Measurements from ENCODE around the gene PTPA. TPM values are rescaled to one million over a fixed set of nuclear protein-coding genes. Genes with fewer than 3 reads are reported as not detected.
"Not testable (repeated sequence)": the region's sequence is repeated elsewhere in the genome, so short reads cannot be mapped to it uniquely, and the experiment has no call there.

The PTPA gene
- total RNA-seq, 1 experiment from 2014 or later = 82.9 TPM

GRCh38 chr9:129193655-129194054 lies 82.4 kb downstream of the PTPA start:
- DNase-seq (ENCODE audit: extremely low read depth, low read depth) = no peak

GRCh38 chr9:129194221-129194620 lies 83.0 kb downstream of the PTPA start:
- DNase-seq (ENCODE audit: extremely low read depth, low read depth) = no peak

DNA sequence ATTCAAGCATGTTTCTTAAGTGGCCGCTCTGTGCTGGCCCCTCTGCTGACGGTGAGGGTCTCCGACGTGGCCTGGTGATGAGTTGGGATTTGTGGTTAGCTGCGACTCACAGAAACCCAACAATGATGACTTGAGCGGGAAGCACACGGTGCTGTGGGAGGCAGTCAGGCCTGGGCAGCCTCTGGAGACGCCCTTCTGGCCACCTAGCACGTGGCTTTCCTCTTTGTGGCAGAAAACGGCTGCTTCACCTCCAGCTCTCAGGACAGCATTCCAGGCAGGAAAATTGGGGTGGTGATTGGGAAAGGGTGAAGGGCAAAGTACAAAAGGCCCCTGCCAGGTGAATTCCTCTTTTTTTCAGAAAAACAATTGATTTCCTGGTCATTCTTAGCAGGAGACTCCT lies 84.4 kb downstream of the PTPA start:
- DNase-seq (ENCODE audit: extremely low read depth, low read depth) = no peak

DNA sequence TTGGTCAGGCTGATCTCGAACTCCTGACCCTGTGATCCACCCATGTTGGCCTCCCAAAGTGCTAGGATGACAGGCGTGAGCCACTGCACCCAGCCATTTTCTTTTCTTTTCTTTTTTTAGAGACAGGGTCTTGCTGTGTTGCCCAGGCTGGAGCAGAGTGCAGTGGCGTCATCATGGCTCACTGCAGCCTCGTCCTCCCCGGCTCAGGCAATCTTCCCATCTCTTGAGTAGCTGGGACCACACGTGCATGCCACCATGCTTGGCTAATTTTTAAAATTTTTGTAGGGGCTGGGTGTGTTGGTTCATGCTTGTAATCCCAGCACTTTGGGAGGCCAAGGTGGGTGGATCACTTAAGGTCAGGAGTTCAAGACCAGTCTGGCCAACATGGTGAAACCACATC lies 85.8 kb downstream of the PTPA start:
- not testable (repeated sequence) for DNase-seq (ENCODE audit: extremely low read depth, low read depth)

- no peak for DNase-seq (ENCODE audit: extremely low read depth, low read depth)
These were observed 86.7 kb downstream of the PTPA start for GRCh38 chr9:129197978-129198318.

Other genes starting within 250 kb of the PTPA start
- 11.7 and 11.8 TPM in 2 replicates for gene KYAT1, start 229.5 kb upstream of the PTPA start, total RNA-seq (2014; rRNA removed; shearing (Covaris generic))
- gene LRRC8A, start 229.3 kb upstream of the PTPA start, total RNA-seq (2014; rRNA removed; shearing (Covaris generic)) = 21.7 and 22.2 TPM in 2 replicates
- not detected in 2 replicates for gene PHYHD1, start 190.4 kb upstream of the PTPA start, total RNA-seq (2014; rRNA removed; shearing (Covaris generic))
- 18.3 and 20.6 TPM in 2 replicates for gene DOLK, start 163.8 kb upstream of the PTPA start, total RNA-seq (2014; rRNA removed; shearing (Covaris generic))
- gene NUP188, start 163.7 kb upstream of the PTPA start, total RNA-seq (2014; rRNA removed; shearing (Covaris generic)) = 42.5 and 47.7 TPM in 2 replicates
- 26.9 and 28.9 TPM in 2 replicates for gene SH3GLB2, start 83.1 kb upstream of the PTPA start, total RNA-seq (2014; rRNA removed; shearing (Covaris generic))
- gene MIGA2, start 74.8 kb upstream of the PTPA start, total RNA-seq (2014; rRNA removed; shearing (Covaris generic)) = 10.2 and 15.6 TPM in 2 replicates
- gene DOLPP1, start 30.3 kb upstream of the PTPA start, total RNA-seq (2014; rRNA removed; shearing (Covaris generic)) = 13.4 and 17.1 TPM in 2 replicates
- gene CRAT, start 622 bp upstream of the PTPA start, total RNA-seq (2014; rRNA removed; shearing (Covaris generic)) = 27.2 and 32.5 TPM in 2 replicates
- gene IER5L, start 66.8 kb downstream of the PTPA start, total RNA-seq (2014; rRNA removed; shearing (Covaris generic)) = 31.1 and 40.5 TPM in 2 replicates

Data from NCI-H460 (cell line).